IPS-18c (cell line): ENCODE measurements around the gene TMEM184A.

ENCODE experiments used
- H3K4me3 ChIP-seq: 2 replicates; pipeline ENCODE4 v1.7.0; 2013; ENCODE audit warnings: low read depth, mild to moderate bottlenecking, low read length, moderate library complexity; ENCODE audit not compliant: insufficient read depth
- H3K9me3 ChIP-seq: one replicate; pipeline ENCODE4 v1.6.1; 2013; ENCODE audit warnings: mild to moderate bottlenecking, low read length, moderate library complexity; ENCODE audit not compliant: control insufficient read depth, insufficient read depth

TMEM184A gene

DNA sequence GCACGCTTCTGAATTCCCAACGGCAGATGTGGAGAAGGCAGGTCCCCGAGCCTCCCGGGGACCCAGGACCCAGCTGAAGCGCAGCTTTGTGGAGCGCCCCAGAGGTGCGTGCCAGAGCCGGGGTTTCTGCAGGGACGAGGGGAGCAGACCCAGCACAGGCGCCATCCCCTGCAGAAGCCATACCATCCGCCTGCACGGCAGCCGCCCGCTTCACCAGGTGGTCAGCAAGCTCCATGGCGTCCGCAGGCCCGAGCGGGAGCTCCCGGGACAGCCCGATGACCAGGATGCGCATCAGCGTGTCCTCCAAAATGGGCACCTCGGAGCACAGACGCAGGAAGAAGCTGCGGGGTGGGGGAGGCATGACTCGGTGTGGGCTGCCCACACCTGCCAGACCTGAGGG lies 62.4 kb downstream of the TMEM184A start:
- Histone ChIP-seq H3K4me3 (no peak overlapping the region), H3K9me3 (peaks cover 2% of the 10 kb centered on the region)

DNA sequence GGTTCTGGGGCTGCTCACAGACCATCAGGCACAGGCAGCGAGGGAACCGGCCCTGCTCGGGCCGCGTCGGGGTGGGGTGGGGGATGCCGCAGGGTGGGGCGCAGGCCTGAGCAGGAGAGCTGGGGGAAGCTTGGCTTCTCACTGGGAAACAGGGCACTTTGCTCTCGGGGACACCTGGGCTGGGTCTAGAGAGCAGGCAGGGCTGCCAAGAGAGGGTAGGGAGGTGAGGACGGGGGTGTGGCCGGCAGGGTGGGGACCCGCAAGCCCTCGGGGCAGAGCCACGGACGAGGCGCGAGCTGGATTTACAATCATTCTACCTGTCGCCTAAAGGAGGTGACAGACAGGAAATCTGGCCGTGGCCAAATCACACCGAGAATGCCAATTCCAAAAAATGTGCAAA lies 62.9 kb downstream of the TMEM184A start:
- Histone ChIP-seq H3K4me3 (no peak overlapping the region), H3K9me3 (peaks cover 2% of the 10 kb centered on the region)

DNA sequence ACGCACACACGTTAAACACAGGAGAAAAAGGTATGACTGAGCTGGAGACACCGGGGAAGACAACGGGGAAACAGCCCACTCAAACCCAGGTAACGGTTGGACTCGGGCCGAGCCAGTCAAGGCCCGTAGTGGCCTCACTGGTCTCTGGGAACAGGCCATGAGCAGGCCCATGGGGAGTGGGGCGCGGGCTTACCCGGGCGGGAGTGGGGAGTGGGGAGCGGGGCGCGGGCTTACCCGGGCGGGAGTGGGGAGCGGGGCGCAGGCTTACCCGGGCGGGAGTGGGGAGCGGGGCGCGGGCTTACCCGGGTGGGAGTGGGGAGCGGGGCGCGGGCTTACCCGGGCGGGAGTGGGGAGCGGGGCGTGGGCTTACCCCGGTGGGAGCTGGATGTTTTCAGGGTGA lies 63.4 kb downstream of the TMEM184A start:
- Histone ChIP-seq H3K4me3 (no peak overlapping the region), H3K9me3 (peaks cover 2% of the 10 kb centered on the region)
